Measurements from ENCODE around the gene HBZ. TPM values are rescaled to one million over a fixed set of nuclear protein-coding genes. Genes with fewer than 3 reads are reported as not detected.
A peak's percentile ranks its signal among the peaks of the same experiment; 100 is the strongest.

HBZ gene
- total and polyA plus RNA-seq, 9 of the 15 experiments (the other 6 are each of a cell fraction or from before 2014, with no cell fraction given), result 58.0 to 610 (median 113) TPM

DNA sequence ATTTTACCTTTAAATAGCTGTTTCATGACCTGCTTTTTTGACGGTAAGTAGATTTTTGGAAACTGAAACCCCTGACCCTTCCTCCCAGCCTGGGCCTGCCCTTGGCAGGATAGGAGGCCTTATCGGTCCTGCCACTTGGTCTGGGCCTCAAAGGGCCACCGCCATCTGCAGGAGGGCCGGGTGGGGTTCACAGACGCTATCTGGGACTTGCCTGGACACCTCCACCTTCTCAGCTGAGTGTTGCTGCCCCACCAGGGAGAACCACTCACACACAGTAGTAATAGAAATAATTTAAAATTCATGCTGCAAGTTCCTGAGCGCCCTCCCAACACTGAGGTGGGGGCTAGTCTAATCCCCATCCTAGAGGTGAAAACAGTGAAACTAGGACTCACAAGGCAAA is 9.4 kb upstream of the HBZ start (continued):
- no peak; the same call in 1 of the 2 replicates for TF ChIP-seq TRIM28 (IDR thresholded peaks at IDR 0.05)
- TF ChIP-seq, protein P1, sequence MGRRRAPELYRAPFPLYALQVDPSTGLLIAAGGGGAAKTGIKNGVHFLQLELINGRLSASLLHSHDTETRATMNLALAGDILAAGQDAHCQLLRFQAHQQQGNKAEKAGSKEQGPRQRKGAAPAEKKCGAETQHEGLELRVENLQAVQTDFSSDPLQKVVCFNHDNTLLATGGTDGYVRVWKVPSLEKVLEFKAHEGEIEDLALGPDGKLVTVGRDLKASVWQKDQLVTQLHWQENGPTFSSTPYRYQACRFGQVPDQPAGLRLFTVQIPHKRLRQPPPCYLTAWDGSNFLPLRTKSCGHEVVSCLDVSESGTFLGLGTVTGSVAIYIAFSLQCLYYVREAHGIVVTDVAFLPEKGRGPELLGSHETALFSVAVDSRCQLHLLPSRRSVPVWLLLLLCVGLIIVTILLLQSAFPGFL (CRISPR knock-in tag; IDR thresholded peaks at IDR 0.05), result 0 out of 2 replicates have a peak, but pooled peaks have one; percentile 28
- no peak for TF ChIP-seq HNRNPK (IDR thresholded peaks at IDR 0.05; ENCODE audit: low read depth, low read length, poor library complexity, severe bottlenecking)
- TF ChIP-seq KAT8 (IDR thresholded peaks at IDR 0.05; ENCODE audit: low read depth), result no peak
- TF ChIP-seq ZNF253 (CRISPR knock-in tag; conservative IDR thresholded peaks at IDR 0.05), result no peak
- TF ChIP-seq, protein P2, sequence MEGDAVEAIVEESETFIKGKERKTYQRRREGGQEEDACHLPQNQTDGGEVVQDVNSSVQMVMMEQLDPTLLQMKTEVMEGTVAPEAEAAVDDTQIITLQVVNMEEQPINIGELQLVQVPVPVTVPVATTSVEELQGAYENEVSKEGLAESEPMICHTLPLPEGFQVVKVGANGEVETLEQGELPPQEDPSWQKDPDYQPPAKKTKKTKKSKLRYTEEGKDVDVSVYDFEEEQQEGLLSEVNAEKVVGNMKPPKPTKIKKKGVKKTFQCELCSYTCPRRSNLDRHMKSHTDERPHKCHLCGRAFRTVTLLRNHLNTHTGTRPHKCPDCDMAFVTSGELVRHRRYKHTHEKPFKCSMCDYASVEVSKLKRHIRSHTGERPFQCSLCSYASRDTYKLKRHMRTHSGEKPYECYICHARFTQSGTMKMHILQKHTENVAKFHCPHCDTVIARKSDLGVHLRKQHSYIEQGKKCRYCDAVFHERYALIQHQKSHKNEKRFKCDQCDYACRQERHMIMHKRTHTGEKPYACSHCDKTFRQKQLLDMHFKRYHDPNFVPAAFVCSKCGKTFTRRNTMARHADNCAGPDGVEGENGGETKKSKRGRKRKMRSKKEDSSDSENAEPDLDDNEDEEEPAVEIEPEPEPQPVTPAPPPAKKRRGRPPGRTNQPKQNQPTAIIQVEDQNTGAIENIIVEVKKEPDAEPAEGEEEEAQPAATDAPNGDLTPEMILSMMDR (IDR thresholded peaks at IDR 0.05 in 2 of 3, conservative IDR thresholded peaks at IDR 0.05 in 1 of 3; ENCODE audit: insufficient read depth in 2 of 3, low read depth in 1 of 3, low read length in 3 of 3), result peak; percentile 25 to 36 (median 26); a peak in 3 of 6 replicates
- no peak for TF ChIP-seq NFATC3 (IDR thresholded peaks at IDR 0.05)
- TF ChIP-seq RB1 (IDR thresholded peaks at IDR 0.05; ENCODE audit: low read depth), result peak; percentile 65; the same call in 1 of the 2 replicates
- TF ChIP-seq, protein P3, sequence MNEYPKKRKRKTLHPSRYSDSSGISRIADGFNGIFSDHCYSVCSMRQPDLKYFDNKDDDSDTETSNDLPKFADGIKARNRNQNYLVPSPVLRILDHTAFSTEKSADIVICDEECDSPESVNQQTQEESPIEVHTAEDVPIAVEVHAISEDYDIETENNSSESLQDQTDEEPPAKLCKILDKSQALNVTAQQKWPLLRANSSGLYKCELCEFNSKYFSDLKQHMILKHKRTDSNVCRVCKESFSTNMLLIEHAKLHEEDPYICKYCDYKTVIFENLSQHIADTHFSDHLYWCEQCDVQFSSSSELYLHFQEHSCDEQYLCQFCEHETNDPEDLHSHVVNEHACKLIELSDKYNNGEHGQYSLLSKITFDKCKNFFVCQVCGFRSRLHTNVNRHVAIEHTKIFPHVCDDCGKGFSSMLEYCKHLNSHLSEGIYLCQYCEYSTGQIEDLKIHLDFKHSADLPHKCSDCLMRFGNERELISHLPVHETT (CRISPR knock-in tag; conservative IDR thresholded peaks at IDR 0.05 in 1 of 2, IDR thresholded peaks at IDR 0.05 in 1 of 2), result peak in 1 of 2 experiments; percentile 63; a peak in 1 of 4 replicates
- TF ChIP-seq NR2C1 (IDR thresholded peaks at IDR 0.05), result peak; percentile 68
- 0 out of 2 replicates have a peak, but pooled peaks have one; percentile 46 for TF ChIP-seq NR2C1 (tag; IDR thresholded peaks at IDR 0.05)
- peak; percentile 76; the same call in 1 of the 2 replicates for TF ChIP-seq RNF2 (IDR thresholded peaks at IDR 0.05)
- TF ChIP-seq RAD21 (CRISPR knock-in tag; conservative IDR thresholded peaks at IDR 0.05 in 1 of 2, IDR thresholded peaks at IDR 0.05 in 1 of 2), result peak; percentile 16 to 47; a peak in 2 of 4 replicates
- no peak for TF ChIP-seq HOXB6 (CRISPR knock-in tag; IDR thresholded peaks at IDR 0.05; ENCODE audit: borderline replicate concordance)
- TF ChIP-seq, protein P4, sequence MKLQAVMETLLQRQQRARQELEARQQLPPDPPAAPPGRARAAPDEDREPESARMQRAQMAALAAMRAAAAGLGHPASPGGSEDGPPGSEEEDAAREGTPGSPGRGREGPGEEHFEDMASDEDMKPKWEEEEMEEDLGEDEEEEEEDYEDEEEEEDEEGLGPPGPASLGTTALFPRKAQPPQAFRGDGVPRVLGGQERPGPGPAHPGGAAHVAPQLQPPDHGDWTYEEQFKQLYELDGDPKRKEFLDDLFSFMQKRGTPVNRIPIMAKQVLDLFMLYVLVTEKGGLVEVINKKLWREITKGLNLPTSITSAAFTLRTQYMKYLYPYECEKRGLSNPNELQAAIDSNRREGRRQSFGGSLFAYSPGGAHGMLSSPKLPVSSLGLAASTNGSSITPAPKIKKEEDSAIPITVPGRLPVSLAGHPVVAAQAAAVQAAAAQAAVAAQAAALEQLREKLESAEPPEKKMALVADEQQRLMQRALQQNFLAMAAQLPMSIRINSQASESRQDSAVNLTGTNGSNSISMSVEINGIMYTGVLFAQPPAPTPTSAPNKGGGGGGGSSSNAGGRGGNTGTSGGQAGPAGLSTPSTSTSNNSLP (IDR thresholded peaks at IDR 0.05; ENCODE audit: borderline replicate concordance, low read depth, low read length), result no peak
- TF ChIP-seq FOSL1 (tag; conservative IDR thresholded peaks at IDR 0.05), result no peak
- TF ChIP-seq SRSF1 (IDR thresholded peaks at IDR 0.05; ENCODE audit: low read depth, low read length), result no peak
- no peak for TF ChIP-seq ZZZ3 (IDR thresholded peaks at IDR 0.05)
- no peak; the same call in 1 of the 2 replicates for TF ChIP-seq EP400 (IDR thresholded peaks at IDR 0.05)
- no peak for TF ChIP-seq ZKSCAN1 (IDR thresholded peaks at IDR 0.05; ENCODE audit: low read depth, low read length)
- TF ChIP-seq RHOXF2B (CRISPR knock-in tag; conservative IDR thresholded peaks at IDR 0.05), result no peak
- TF ChIP-seq ETV5 (CRISPR knock-in tag; IDR thresholded peaks at IDR 0.05; ENCODE audit: low read depth), result no peak
- 0 out of 2 replicates have a peak, but pooled peaks have one; percentile 23 for TF ChIP-seq HIVEP1 (CRISPR knock-in tag; IDR thresholded peaks at IDR 0.05)
